T-helper 1 cell (primary cell): ENCODE data around the gene PHLDB3.
A peak's percentile ranks its signal among the peaks of the same experiment; 100 is the strongest.
"Not testable (repeated sequence)": the region's sequence is repeated elsewhere in the genome, so short reads cannot be mapped to it uniquely, and the experiment has no call there.

ENCODE experiments used
- DNase-seq, 5 donors: peaks; one replicate each; pipeline ENCODE4 v3.0.0-alpha.2; 2012 to 2020
- total RNA-seq, 4 donors: gene quantifications; one replicate each; lab custom pipeline; 2026; lab: John Stamatoyannopoulos, UW

PHLDB3 gene
- 18.7 to 27.1 (median 25.5) reads per million in 4 donors for total RNA-seq

- DNase-seq: peak; percentile 28 to 56 (median 31)
These were observed at the start of gene PHLDB3 for GRCh38 chr19:43504426-43505185. TSS of gene PHLDB3 (minus strand) at chr19:43504746. CDS start at chr19:43504118, 628 bp downstream.

DNA sequence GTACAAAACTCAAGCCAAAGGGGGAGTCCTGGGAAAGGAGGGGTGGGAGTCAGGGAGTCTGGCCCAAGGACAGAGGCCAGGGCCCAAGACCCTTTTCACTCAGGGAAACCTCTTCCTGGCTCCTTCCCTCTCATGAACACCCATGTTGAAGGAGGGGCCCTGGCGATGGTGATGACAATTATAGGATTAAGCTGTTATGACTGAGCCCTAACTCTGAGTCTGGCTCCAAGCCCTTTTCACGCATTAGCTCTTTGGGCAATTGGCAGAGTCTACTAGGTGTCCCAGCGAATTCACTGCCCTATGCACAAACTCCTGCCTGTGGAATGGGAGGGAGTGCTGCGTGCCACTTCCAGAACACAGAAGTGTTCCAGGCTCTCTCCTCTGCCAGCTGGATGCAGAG lies 49.1 kb upstream of the PHLDB3 start:
- no peak for DNase-seq

- no peak for DNase-seq
These were observed 48.1 kb upstream of the PHLDB3 start for GRCh38 chr19:43552616-43553015.

- no peak for DNase-seq
These were observed 47.6 kb upstream of the PHLDB3 start for GRCh38 chr19:43552198-43552450.

GRCh38 chr19:43551399-43552197 lies 47.1 kb upstream of the PHLDB3 start:
- DNase-seq: no peak

DNA sequence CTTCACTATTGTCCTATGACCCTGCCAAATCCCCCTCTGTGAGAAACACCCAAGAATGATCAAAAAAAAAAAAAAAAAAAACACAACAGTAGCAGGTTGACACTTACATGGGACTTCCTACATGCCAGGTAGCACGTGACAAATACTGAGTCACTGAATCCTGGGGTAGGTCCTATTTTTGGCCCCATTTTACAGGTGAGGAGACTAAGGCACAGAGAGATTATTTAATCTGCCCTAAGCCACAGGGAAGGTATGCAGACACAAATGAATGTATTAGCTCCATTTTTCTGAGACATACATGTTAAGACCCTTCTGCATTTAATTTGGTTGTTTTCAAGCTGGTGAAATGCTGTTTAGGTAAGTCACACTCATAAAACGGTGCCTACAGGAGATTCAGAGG lies 44.2 kb upstream of the PHLDB3 start:
- no peak for DNase-seq

- not testable (repeated sequence) for DNase-seq
These were observed 43.4 kb upstream of the PHLDB3 start for GRCh38 chr19:43547926-43548325.

DNA sequence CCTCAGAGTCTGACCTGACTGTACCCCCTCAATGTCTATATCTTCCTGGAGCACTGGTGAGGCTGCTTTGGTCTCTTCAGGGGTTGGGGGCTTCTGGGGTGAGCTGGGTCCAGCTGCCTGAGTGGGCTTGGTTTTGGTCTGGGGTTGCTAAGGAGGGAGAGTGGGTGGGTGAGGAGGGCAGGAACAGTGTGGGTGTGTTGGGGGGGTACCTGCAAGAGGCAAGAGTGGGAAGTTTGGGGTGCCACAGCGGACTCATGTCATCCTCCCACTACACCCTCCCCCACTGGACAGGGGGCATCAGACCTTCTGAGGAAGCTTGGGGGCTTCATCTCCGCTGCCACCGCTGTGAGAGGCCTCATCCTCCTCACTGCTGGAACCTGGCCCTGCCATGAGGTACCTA lies 42.0 kb upstream of the PHLDB3 start:
- no peak for DNase-seq

DNA sequence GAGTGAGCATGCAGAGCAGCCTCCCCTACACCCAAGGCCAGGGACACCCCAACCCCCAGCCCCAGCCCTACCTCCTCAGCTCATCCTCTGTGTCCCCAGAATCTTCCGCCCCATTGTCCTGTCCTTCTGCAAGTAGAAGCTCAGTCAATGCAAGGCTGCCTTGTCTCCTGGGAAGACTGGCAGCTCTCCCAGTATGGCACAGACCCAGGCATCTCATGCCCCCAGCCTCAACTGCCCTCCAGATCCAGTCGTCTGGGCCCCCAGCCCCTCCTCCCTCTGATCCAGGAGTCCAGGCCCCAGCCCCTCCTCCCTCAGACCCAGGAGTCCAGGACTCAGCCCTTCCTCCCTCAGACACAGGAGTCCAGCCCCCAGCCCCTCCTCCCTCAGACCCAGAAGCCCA lies 41.4 kb upstream of the PHLDB3 start:
- no peak for DNase-seq

- no peak for DNase-seq
These were observed 40.7 kb upstream of the PHLDB3 start for GRCh38 chr19:43545276-43545675.

DNA sequence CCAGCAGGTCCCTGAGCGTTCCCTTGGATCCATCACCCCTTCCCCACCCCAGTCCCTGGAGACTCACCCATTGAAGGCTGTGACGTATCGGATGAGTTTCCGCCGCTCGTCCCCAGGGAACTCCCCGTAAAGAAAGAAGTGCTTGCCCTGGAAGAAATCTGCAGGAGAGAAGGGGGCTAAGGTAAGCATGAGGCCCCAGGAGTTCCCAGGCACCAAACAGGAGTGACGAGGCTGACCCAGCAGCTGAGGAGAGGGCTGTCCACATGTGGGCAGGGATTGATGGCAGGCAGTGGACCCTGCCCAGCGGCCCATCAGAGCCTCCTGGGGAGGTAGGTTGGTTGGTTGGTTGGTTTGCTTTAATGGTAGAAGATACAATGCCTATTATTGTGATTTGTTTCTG lies 39.5 kb upstream of the PHLDB3 start:
- DNase-seq: no peak

DNA sequence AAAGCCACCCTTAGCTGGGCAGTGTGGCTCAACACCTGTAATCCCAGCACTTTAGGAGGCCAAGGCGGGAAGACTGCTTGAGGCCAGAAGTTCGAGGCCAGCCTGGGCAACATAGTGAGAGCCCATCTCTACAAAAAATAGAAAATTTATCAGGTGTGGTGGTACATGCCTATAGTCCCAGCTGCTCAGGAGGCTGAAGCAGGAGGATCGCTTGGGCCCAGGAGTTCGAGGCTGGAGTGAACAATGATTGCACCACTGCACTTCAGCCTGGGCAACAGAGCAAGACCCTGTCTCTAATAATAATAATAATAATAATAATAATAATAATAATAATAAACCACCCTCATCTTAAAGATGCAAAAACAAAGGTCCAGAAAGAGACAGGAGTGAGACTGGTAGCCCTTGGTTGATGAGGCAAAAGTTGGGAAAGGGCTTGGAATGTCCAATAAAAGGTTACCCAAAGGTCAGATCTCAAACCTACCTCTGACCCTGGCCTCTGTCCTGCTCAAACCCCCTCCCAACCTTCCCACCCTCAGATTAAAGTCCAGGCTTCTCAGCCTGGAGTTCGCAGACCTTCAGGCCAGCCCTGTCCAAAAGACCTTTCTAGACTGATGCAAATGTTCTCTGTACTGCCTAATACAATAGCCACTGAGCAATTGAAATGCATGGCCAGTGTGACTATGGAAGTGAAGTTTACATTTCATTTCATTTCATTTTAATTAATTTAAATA lies 37.5 kb upstream of the PHLDB3 start:
- no peak for DNase-seq

- no peak for DNase-seq
These were observed 35.8 kb upstream of the PHLDB3 start for GRCh38 chr19:43540381-43540780.

DNA sequence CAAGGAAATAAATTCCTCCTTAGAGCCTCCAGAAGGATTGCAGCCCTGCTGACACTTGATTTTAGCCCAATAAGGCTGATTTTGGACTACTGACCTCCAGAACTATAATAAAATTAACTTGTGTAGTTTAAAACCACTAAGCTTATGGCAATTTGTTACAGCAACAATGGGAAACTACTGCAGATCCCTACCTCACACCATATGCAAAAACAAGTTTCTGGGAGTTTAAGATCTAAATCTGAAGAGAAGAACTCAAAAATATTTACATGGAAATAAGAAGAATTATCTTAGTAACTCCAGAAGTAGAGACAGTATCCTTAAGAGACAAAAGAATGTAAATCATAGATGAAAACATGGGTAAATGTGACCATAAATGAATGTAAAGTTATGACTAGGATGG lies 34.4 kb upstream of the PHLDB3 start:
- DNase-seq: no peak

DNA sequence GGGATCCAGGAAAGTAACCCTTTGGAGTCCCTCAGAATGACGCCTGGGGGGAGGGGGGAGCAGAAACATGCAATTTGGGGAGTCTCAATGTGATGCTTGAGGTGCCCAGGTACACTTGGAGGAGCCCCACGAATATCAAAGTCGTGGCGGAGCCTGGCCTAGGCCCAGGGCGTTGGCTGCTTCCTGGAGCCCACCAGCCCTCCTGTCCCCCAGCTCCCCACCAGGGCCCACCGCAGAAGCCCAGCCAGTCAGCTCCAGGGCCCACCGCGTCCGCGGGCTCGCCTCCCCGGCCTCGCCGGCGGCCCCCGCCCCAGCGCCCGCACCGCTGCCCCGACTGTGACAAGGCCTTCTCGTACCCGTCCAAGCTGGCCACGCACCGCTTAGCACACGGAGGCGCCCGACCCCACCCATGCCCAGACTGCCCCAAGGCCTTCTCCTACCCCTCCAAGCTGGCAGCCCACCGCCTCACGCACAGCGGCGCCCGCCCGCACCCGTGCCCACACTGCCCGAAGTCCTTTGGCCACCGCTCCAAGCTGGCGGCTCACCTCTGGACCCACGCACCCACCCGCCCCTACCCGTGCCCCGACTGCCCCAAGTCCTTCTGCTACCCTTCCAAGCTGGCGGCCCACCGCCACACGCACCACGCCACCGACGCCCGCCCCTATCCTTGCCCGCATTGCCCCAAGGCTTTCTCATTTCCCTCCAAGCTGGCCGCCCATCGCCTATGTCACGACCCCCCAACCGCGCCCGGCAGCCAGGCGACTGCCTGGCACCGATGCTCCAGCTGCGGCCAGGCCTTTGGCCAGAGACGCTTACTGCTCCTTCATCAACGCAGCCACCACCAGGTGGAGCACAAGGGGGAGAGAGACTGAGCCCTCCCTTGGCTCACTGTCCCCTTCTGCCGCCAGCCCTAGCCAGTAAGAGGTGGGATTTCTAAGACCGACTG lies 30.5 kb upstream of the PHLDB3 start:
- DNase-seq: no peak

GRCh38 chr19:43534305-43534815 lies 29.8 kb upstream of the PHLDB3 start:
- no peak for DNase-seq

DNA sequence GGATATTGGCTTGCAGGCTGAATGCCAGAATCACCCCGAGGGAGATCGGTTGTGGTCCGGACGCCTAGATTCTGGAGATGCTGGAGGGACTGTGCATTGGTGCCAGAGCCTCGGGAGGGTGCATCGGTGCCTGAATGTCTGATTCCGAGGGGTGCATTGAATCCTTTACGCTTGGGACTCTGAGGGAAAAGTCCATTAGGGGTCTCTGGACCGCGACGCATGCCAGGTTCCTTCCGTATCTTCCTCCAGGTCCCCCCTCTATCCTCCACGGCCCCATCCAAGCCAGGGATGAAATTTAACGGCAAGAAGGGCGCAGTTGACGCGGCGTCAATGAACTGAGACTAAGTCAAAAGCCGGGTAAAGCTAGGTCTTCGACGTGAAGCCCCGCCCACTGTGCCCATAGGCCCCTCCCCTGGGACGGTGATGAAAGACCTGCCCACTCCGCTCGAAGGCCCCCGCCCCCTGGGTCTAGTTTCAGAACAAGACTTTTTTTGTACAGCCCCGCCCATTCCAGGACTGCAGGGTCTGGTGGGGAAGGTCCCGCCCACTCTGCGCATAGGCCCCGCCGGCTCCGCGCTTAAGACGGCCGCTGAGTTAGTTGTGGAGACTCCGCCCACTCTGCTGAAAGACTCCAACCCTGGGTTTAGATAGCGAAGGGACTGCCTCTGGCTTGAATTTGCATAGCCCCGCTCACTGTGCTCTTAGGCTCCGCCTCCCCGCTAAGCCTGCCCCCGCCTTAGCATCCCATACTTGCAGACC lies 29.2 kb upstream of the PHLDB3 start:
- peak; percentile 84 to 98 (median 92) for DNase-seq

DNA sequence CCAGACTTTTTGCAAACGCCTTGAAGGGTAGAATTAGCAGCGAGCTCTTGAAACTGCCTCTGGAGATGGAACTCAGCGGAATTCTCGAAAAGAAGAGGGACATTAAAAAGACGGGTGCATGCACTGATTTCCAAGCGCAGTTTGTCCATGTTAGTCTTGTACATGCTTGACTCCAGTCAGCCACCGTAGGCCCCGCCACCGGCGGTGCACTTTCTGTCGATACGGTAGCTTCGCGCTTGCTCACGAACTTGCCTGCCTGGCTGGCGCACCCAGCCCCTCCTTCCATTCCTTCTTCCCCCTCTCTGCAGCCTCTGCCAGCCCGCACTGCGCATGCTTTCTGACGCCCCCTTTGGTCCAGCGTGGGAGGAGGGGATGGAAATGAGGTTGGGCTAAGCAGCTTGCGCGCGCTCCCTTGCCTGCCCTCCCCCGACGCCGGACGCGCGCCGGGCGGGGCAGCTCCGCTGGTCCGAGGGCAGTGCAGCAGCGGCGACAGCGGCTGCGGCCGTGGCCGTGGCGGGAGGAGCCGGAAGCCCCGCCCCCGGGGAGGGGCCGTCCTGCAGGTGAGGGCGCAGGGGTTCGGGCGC lies 28.5 kb upstream of the PHLDB3 start, which contains the start of gene ZNF575:
TSS of gene ZNF575 (plus strand) at position 227 of the 584 bp plus-strand sequence. CDS start 1,235 bp downstream, outside the sequence.
- DNase-seq: peak; percentile 57 to 92 (median 75)

DNA sequence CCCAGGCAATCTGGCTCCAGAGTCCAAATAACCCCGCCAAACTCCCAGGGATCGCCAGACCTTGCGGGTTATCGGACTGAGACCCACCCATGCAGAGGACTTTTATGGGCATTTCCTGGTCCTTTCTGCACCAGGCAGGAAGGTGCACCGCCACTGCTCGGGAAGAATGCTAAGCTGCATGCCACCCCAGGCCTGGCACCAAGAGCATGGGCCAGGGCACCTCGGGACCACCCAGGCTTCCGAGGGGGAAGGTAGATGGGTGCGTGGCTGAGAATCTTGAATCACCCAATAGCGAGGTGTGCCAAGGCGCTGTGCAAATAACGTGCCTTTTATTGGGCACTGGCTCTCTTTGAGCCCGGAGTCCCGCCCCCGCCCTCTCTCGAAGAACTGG lies 28.0 kb upstream of the PHLDB3 start:
- DNase-seq: no peak

DNA sequence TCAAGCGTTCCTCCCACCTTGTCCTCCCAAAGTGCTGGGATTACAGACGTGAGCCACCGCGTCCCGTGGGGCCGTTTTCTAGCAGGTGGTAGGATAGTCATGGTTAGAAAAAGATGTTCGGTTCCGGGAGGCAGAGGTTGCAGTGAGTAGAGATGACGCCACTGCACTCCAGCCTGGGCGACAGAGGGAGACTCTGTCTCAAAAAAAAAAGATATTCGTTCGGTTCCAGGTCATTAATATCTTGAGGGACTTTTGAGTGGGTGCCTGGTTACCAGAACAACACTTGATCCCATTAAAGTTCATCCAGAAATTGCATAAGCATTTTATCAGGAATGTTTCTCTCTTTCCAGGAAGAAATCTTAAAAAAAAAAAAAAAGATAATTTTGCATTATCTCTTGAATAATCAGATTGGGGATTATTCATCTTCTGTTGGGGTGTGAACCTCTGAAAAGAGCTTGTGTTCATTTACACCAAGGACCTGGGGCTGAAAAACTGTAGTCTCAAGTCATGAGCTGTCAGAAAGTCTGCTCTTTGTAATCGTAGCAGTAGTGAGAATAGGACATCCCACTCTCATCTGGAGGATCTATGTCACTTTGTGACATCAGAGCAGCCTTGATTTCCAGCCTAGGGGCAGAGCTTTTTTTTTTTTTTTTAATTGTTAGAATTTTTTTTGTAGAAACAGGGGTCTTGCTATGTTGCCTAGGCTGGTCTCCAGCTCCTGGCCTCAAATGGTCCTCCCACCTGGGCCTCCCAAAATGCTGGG lies 23.5 kb upstream of the PHLDB3 start:
- no peak for DNase-seq
